HK-2 (cell line): ENCODE data around the gene TMEM191C.
"Not testable (repeated sequence)": the region's sequence is repeated elsewhere in the genome, so short reads cannot be mapped to it uniquely, and the experiment has no call there.

Source experiments
- DNase-seq: peaks from one replicate; pipeline ENCODE4 v3.0.0-alpha.2; 2018; ENCODE audit not compliant: unreplicated experiment

TMEM191C gene

GRCh38 chr22:21473664-21474063, 6.5 kb downstream of the TMEM191C start:
- DNase-seq = not testable (repeated sequence)

GRCh38 chr22:21484039-21484438, 16.9 kb downstream of the TMEM191C start:
- not testable (repeated sequence) for DNase-seq

GRCh38 chr22:21487723-21488122, 20.5 kb downstream of the TMEM191C start:
- not testable (repeated sequence) for DNase-seq

GRCh38 chr22:21489149-21489680, 22.0 kb downstream of the TMEM191C start:
- DNase-seq = not testable (repeated sequence)

GRCh38 chr22:21490556-21490955, 23.4 kb downstream of the TMEM191C start:
- DNase-seq = not testable (repeated sequence)

GRCh38 chr22:21492271-21492670, 25.1 kb downstream of the TMEM191C start:
- not testable (repeated sequence) for DNase-seq

GRCh38 chr22:21493789-21494782, 26.9 kb downstream of the TMEM191C start:
- DNase-seq = not testable (repeated sequence)

GRCh38 chr22:21497984-21498383, 30.8 kb downstream of the TMEM191C start:
- DNase-seq = not testable (repeated sequence)

- DNase-seq = not testable (repeated sequence)
These were observed 31.3 kb downstream of the TMEM191C start for GRCh38 chr22:21498489-21498888.

- not testable (repeated sequence) for DNase-seq
These were observed 32.7 kb downstream of the TMEM191C start for GRCh38 chr22:21499623-21500506.

GRCh38 chr22:21510397-21510796, 43.2 kb downstream of the TMEM191C start:
- DNase-seq = not testable (repeated sequence)

- not testable (repeated sequence) for DNase-seq
These were observed 44.8 kb downstream of the TMEM191C start for GRCh38 chr22:21512022-21512421.

- not testable (repeated sequence) for DNase-seq
These were observed 46.9 kb downstream of the TMEM191C start for GRCh38 chr22:21514117-21514516.

GRCh38 chr22:21515234-21515633, 48.0 kb downstream of the TMEM191C start:
- DNase-seq = not testable (repeated sequence)

- not testable (repeated sequence) for DNase-seq
These were observed 49.3 kb downstream of the TMEM191C start for GRCh38 chr22:21516522-21516921.

GRCh38 chr22:21516970-21517764, 50.0 kb downstream of the TMEM191C start:
- DNase-seq = not testable (repeated sequence)
